ENCODE measurements around the gene ARHGAP4. TPM values are rescaled to one million over a fixed set of nuclear protein-coding genes. Genes with fewer than 3 reads are reported as not detected.
A peak's percentile ranks its signal among the peaks of the same experiment; 100 is the strongest.

The ARHGAP4 gene
- polyA plus RNA-seq, 1 experiment = 0.12 TPM

DNA sequence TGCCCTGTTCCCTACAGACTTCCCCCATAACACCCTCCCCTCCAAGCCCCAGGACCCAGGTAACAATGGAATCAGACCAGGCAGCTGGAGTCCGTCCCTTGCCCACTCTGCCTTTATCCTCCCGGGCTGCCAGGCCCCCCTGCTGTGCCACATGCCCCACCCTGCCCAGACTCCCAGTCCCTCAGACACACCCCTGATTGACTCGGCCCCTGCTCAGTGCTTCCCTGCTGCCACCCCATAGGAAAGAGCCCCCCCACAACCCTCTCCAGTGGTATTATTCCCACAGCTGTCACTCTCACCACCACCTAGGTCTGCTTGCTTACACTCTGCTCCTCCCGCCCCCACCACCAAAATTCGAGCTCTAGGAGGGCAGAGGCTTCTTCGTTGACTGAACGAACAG, 13.5 kb upstream of the ARHGAP4 start:
- TF ChIP-seq, protein P1, sequence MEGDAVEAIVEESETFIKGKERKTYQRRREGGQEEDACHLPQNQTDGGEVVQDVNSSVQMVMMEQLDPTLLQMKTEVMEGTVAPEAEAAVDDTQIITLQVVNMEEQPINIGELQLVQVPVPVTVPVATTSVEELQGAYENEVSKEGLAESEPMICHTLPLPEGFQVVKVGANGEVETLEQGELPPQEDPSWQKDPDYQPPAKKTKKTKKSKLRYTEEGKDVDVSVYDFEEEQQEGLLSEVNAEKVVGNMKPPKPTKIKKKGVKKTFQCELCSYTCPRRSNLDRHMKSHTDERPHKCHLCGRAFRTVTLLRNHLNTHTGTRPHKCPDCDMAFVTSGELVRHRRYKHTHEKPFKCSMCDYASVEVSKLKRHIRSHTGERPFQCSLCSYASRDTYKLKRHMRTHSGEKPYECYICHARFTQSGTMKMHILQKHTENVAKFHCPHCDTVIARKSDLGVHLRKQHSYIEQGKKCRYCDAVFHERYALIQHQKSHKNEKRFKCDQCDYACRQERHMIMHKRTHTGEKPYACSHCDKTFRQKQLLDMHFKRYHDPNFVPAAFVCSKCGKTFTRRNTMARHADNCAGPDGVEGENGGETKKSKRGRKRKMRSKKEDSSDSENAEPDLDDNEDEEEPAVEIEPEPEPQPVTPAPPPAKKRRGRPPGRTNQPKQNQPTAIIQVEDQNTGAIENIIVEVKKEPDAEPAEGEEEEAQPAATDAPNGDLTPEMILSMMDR (IDR thresholded peaks at IDR 0.05; ENCODE audit: low read depth, low read length) = no peak
- POLR2A ChIA-PET = no interaction called here
- Histone ChIP-seq H3K27ac (ENCODE audit: low read depth, low read length) (no peak overlapping the region), H3K9me3 (ENCODE audit: control insufficient read depth, insufficient read depth, low read length) (no peaks in the 10 kb centered on the region), H3K4me3 (ENCODE audit: low read depth, low read length) (no peak overlapping the region), H3K27me3 (ENCODE audit: control insufficient read depth, insufficient read depth, low read length) (no peaks in the 10 kb centered on the region)
- CTCF ChIA-PET = interaction anchor here (0.6 to 1.6 kb wide), 2 partner anchors 9 to 470 kb away, joined by 3 to 4 read pairs; no protein-coding TSS in a partner anchor
- DNase-seq (ENCODE audit: low read depth, low spot score) = no peak

DNA sequence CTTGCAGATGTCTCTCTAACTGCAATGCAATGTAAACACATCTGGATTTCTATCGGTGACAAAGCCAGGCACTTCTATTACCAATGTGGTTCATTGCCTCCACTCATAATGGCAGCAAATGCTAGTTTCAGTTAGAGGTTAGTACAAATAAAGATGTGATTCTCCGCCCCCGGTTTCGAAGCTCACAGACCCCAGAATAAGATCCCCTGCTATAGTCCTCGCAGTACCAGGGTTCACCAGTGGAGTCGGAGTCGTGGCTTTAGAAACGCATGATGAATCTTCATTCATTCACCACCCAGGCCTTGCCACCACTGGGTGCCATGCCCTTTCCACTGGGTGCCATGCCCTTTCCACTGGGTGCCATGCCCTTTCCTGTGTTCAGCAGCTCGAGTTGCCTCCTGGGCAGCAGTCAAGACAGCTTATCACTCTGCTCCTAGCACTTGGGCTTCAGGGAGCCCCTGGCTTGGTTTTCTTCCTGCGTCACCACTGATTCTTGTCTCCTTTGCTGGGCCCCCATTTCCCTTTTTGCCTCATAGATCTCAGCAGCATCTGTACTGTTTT, 12.2 kb upstream of the ARHGAP4 start:
- TF ChIP-seq, protein P1 (IDR thresholded peaks at IDR 0.05; ENCODE audit: low read depth, low read length) = no peak
- Histone ChIP-seq H3K9me3 (ENCODE audit: control insufficient read depth, insufficient read depth, low read length) (no peaks in the 10 kb centered on the region), H3K27me3 (ENCODE audit: control insufficient read depth, insufficient read depth, low read length) (no peaks in the 10 kb centered on the region), H3K4me3 (ENCODE audit: low read depth, low read length) (no peak overlapping the region), H3K27ac (ENCODE audit: low read depth, low read length) (no peak overlapping the region)
- ChIA-PET CTCF (interaction anchor here (1.4 to 1.6 kb wide), 2 partner anchors 9 to 10 kb away, joined by 3 to 14 read pairs; no protein-coding TSS in a partner anchor), POLR2A (no interaction called here)
- no peak for DNase-seq (ENCODE audit: low read depth, low spot score)

DNA sequence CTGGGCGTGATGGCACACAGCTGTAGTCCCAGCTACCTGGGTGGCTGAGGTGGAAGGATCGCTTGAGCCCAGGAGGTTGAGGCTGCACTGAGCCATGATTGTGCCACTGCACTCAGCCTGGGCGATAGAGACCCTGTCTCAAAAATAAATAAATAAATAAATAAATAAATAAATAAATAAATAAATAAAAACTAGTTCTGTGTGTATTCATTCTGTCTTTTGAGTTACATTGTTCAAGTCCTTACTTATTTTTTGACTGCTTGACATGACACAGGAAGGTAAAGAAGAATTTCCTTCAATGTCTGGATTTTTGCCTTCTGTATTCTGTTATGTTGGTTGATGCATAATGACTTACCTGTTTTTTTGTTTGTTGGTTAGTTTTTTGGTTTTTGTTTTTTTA, 11.0 kb upstream of the ARHGAP4 start:
- CTCF ChIA-PET = interaction anchor here (1.2 to 4.0 kb wide), 2 partner anchors 10 to 14 kb away, joined by 3 to 29 read pairs; no protein-coding TSS in a partner anchor
- H3K27ac ChIP-seq (ENCODE audit: low read depth, low read length) = no peak overlapping the region
- H3K9me3 ChIP-seq (ENCODE audit: control insufficient read depth, insufficient read depth, low read length) = no peaks in the 10 kb centered on the region
- DNase-seq (ENCODE audit: low read depth, low spot score) = no peak
- H3K27me3 ChIP-seq (ENCODE audit: control insufficient read depth, insufficient read depth, low read length) = no peaks in the 10 kb centered on the region
- POLR2A ChIA-PET = no interaction called here
- TF ChIP-seq, protein P1 (IDR thresholded peaks at IDR 0.05; ENCODE audit: low read depth, low read length) = no peak
- H3K4me3 ChIP-seq (ENCODE audit: low read depth, low read length) = no peak overlapping the region

DNA sequence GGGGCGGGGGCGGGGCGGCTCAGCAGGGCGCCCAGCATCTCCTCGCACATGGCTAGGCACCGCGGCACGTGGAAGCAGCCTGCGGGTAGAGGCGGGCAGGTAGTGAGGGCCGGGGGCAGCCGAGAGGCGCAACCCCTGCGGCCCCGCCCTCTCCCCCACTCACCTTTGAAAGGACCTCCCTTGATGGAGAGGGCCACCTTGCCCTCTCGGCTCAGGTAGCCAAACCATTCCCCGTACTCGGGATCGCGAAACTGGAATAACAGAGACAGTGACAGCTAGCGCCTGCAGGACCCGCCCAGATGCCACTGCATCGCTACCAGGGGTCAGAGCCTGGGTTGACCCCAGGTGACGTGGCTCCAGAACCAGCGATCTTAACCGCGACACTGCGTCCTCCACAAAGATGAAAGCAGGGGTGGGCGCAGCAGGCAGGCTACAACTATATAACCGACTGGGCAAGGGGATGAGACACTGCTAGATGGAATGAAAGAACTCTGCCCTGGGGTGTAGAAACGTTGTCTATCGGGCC, 9.3 kb upstream of the ARHGAP4 start:
- ChIA-PET CTCF (interaction anchor here (4.0 kb wide), 1 partner anchor 12 kb away, joined by 29 read pairs; no protein-coding TSS in a partner anchor), POLR2A (interaction anchor here (0.5 to 1.2 kb wide), 4 partner anchors 12 to 248 kb away, joined by 3 to 6 read pairs (median 4); partner anchors contain the start of genes IDH3G and SSR4)
- H3K27me3 ChIP-seq (ENCODE audit: control insufficient read depth, insufficient read depth, low read length) = no peaks in the 10 kb centered on the region
- H3K4me3 ChIP-seq (ENCODE audit: low read depth, low read length) = peak overlapping the region; percentile 49
- H3K9me3 ChIP-seq (ENCODE audit: control insufficient read depth, insufficient read depth, low read length) = no peaks in the 10 kb centered on the region
- DNase-seq (ENCODE audit: low read depth, low spot score) = no peak
- TF ChIP-seq, protein P1 (IDR thresholded peaks at IDR 0.05; ENCODE audit: low read depth, low read length) = no peak
- no peak overlapping the region for H3K27ac ChIP-seq (ENCODE audit: low read depth, low read length)

DNA sequence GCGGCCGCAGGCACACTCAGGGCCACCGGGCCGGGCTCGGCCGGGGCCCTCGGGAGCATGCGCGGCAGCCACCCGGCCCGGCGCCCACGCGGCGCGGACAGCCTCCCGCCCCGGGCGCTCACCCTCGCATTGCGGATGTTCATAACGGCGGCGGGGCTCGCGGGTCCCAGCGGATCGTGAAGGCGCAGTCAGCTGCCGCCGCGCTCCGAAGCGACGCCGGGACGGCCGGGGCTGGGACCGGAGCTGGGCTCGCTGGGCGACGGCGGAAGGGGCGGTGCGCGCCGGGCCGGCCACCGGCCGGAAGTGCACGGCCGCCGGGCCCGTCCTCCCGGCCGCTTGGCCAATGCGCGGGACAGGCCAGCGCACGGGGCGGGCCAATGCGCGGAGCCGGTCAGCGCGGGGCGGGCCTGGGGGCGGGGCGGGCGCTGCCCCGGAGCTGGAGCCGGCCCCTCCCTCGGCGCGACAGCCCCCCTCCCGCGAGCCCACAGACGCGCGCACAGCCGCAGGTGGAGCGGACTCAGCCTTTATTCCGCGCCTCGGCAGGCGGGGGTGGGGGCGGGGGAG, 8.8 kb upstream of the ARHGAP4 start, which contains the start of gene NAA10:
Gene NAA10 (minus strand): TSS at position 276 of the 564 bp plus-strand sequence. CDS start 133 bp downstream, at position 143.
- Histone ChIP-seq H3K27ac (ENCODE audit: low read depth, low read length) (no peak within 1 kb of the TSS), H3K27me3 (ENCODE audit: control insufficient read depth, insufficient read depth, low read length) (no peaks in the 10 kb centered on the region), H3K4me3 (ENCODE audit: low read depth, low read length) (peak within 1 kb of the TSS; percentile 74), H3K9me3 (ENCODE audit: control insufficient read depth, insufficient read depth, low read length) (no peaks in the 10 kb centered on the region)
- POLR2A ChIA-PET = interaction anchor here (0.5 to 1.2 kb wide), 4 partner anchors 12 to 248 kb away, joined by 3 to 6 read pairs (median 4); partner anchors contain the start of genes IDH3G and SSR4
- DNase-seq (ENCODE audit: low read depth, low spot score) = no peak
- TF ChIP-seq, protein P1 (IDR thresholded peaks at IDR 0.05; ENCODE audit: low read depth, low read length) = no peak
- CTCF ChIA-PET = interaction anchor here (4.0 kb wide), 1 partner anchor 12 kb away, joined by 29 read pairs; no protein-coding TSS in a partner anchor

Measured in AG04450 (cell line).